ENCODE measurements around the gene ADAMTSL4. TPM values are rescaled to one million over a fixed set of nuclear protein-coding genes. Genes with fewer than 3 reads are reported as not detected.

ADAMTSL4 gene
- total and polyA plus RNA-seq, 9 of the 15 experiments (the other 6 are each of a cell fraction or from before 2014, with no cell fraction given): 12.7 to 212 (median 35.6) TPM

DNA sequence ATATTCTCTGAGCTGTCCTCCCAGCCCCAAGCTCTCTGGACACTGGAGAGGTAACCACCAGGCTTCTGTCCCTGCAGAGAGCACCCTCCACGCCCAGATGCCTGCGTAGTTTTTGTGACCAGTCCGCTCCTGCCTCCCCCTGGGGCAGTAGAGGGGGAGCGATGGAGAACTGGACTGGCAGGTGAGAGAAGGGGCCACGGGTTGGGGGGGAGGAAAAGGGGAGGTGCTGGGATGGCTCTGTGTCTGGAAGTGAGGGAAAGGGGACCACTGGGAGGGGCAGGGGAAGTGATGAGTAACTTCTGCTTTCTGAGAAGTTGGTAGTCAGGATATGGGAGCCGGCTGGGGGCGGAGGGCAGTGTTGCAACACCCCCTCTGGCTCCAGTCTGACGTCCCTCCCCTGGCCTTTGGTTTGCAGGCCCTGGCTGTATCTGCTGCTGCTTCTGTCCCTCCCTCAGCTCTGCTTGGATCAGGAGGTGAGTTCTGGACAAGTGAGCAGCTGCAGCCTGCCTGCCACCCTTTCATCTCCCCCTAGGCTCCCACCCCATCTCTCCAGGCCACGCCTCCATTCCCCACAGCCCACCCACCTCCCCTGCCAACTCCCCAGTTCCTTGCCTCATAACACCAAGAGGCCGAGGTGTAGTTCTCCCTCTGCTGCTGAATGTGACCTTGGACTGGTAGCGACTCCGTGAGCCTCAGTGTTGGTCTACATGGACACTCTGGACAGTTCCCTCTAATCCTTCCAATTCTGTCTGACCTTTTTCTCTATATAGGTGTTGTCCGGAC is 3.1 kb downstream of the ADAMTSL4 start (continued):
- TF ChIP-seq, protein P1, sequence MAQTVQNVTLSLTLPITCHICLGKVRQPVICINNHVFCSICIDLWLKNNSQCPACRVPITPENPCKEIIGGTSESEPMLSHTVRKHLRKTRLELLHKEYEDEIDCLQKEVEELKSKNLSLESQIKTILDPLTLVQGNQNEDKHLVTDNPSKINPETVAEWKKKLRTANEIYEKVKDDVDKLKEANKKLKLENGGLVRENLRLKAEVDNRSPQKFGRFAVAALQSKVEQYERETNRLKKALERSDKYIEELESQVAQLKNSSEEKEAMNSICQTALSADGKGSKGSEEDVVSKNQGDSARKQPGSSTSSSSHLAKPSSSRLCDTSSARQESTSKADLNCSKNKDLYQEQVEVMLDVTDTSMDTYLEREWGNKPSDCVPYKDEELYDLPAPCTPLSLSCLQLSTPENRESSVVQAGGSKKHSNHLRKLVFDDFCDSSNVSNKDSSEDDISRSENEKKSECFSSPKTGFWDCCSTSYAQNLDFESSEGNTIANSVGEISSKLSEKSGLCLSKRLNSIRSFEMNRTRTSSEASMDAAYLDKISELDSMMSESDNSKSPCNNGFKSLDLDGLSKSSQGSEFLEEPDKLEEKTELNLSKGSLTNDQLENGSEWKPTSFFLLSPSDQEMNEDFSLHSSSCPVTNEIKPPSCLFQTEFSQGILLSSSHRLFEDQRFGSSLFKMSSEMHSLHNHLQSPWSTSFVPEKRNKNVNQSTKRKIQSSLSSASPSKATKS (CRISPR knock-in tag; IDR thresholded peaks at IDR 0.05): no peak
- TF ChIP-seq POLR2AphosphoS5 (IDR thresholded peaks at IDR 0.05; ENCODE audit: control insufficient read depth, insufficient read depth, low read depth, low read length) (peak; percentile 49; the same call in 1 of the 2 replicates), SAP30 (IDR thresholded peaks at IDR 0.05; ENCODE audit: borderline replicate concordance, insufficient read depth, low read depth, low read length, poor library complexity, severe bottlenecking) (peak; percentile 51), ZNF12 (CRISPR knock-in tag; IDR thresholded peaks at IDR 0.05) (no peak), KDM2B (CRISPR knock-in tag; IDR thresholded peaks at IDR 0.05) (no peak), POLR2B (IDR thresholded peaks at IDR 0.05; ENCODE audit: low read depth, partially characterized antibody) (peak; percentile 58), PTTG1 (tag; IDR thresholded peaks at IDR 0.05; ENCODE audit: low read depth) (no peak), WHSC1 (IDR thresholded peaks at IDR 0.05; ENCODE audit: low read length) (no peak), ZKSCAN1 (IDR thresholded peaks at IDR 0.05; ENCODE audit: low read depth, low read length) (no peak), ZNF589 (CRISPR knock-in tag; IDR thresholded peaks at IDR 0.05; ENCODE audit: low read depth) (no peak), MEIS2 (IDR thresholded peaks at IDR 0.05; ENCODE audit: partially characterized antibody) (peak; percentile 40), ZNF175 (CRISPR knock-in tag; IDR thresholded peaks at IDR 0.05; ENCODE audit: low read depth) (0 out of 2 replicates have a peak, but pooled peaks have one; percentile 11), ZNF785 (CRISPR knock-in tag; IDR thresholded peaks at IDR 0.05) (no peak), RHOXF2B (CRISPR knock-in tag; conservative IDR thresholded peaks at IDR 0.05) (no peak), NR2C2 (CRISPR knock-in tag; IDR thresholded peaks at IDR 0.05) (no peak), NR2C2 (tag; IDR thresholded peaks at IDR 0.05) (peak; percentile 58), ZNF75A (CRISPR knock-in tag; IDR thresholded peaks at IDR 0.05) (no peak)
- TF ChIP-seq, protein P2, sequence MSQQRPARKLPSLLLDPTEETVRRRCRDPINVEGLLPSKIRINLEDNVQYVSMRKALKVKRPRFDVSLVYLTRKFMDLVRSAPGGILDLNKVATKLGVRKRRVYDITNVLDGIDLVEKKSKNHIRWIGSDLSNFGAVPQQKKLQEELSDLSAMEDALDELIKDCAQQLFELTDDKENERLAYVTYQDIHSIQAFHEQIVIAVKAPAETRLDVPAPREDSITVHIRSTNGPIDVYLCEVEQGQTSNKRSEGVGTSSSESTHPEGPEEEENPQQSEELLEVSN (IDR thresholded peaks at IDR 0.05; ENCODE audit: borderline replicate concordance in 1 of 2, extremely low read depth in 1 of 2, insufficient read depth in 1 of 2, insufficient read length in 1 of 2, low read depth in 1 of 2, low read length in 1 of 2, poor library complexity in 1 of 2, severe bottlenecking in 1 of 2): no peak
- TF ChIP-seq, protein P3, sequence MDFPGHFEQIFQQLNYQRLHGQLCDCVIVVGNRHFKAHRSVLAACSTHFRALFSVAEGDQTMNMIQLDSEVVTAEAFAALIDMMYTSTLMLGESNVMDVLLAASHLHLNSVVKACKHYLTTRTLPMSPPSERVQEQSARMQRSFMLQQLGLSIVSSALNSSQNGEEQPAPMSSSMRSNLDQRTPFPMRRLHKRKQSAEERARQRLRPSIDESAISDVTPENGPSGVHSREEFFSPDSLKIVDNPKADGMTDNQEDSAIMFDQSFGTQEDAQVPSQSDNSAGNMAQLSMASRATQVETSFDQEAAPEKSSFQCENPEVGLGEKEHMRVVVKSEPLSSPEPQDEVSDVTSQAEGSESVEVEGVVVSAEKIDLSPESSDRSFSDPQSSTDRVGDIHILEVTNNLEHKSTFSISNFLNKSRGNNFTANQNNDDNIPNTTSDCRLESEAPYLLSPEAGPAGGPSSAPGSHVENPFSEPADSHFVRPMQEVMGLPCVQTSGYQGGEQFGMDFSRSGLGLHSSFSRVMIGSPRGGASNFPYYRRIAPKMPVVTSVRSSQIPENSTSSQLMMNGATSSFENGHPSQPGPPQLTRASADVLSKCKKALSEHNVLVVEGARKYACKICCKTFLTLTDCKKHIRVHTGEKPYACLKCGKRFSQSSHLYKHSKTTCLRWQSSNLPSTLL (IDR thresholded peaks at IDR 0.05): no peak
- TF ChIP-seq, protein P4, sequence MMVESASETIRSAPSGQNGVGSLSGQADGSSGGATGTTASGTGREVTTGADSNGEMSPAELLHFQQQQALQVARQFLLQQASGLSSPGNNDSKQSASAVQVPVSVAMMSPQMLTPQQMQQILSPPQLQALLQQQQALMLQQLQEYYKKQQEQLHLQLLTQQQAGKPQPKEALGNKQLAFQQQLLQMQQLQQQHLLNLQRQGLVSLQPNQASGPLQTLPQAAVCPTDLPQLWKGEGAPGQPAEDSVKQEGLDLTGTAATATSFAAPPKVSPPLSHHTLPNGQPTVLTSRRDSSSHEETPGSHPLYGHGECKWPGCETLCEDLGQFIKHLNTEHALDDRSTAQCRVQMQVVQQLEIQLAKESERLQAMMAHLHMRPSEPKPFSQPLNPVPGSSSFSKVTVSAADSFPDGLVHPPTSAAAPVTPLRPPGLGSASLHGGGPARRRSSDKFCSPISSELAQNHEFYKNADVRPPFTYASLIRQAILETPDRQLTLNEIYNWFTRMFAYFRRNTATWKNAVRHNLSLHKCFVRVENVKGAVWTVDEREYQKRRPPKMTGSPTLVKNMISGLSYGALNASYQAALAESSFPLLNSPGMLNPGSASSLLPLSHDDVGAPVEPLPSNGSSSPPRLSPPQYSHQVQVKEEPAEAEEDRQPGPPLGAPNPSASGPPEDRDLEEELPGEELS (CRISPR knock-in tag; IDR thresholded peaks at IDR 0.05; ENCODE audit: borderline replicate concordance): no peak

Data from K562 (cell line).